Mammary microvascular endothelial cell (primary cell): ENCODE data around the gene LACTBL1. TPM values are rescaled to one million over a fixed set of nuclear protein-coding genes. Genes with fewer than 3 reads are reported as not detected.

Experiments used
- total RNA-seq: library from RNA; depleted of rRNA; stranded (reverse); fragments of >200 nt; gene quantifications from 2 replicates; pipeline ENCODE4 v1.2.3, GENCODE V29; 2015

Gene LACTBL1
- total RNA-seq: not detected in 2 replicates

DNA sequence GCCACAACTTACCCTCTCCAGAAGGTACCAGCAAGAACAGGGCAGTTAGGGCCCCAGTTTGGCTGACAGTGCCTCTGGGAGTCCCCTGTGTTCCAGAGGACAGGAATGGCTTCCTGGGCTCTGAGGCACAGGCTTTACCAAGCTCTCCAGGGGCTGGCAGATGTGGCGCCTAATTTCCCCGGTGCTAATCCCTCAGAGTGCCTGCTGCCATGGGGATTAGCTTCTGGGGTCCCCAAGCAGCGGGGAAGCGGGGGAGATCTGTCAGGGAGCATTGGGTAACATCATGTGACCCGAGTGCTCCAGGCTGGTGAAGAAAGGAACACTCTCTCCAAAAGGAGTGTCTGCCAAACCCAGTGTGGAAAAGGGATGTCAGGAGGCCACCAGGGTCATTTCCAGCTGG lies at the start of gene LACTBL1:
Gene LACTBL1, minus strand, starts transcription at position 107 of the 400 bp plus-strand sequence. CDS start 550 bp downstream, outside the sequence.

GRCh38 chr1:23019094-23019862 lies 46.6 kb upstream of the LACTBL1 start, which contains the start of gene KDM1A:
Gene KDM1A, plus strand, starts transcription at chr1:23019468. Its CDS starts 129 bp downstream, at chr1:23019597.

Other genes with a start within 250 kb of the LACTBL1 start
- gene TEX46, start 43.0 kb upstream of the LACTBL1 start, total RNA-seq: not detected in 2 replicates
- 82.4 and 86.8 TPM in 2 replicates for gene KDM1A, start 46.6 kb upstream of the LACTBL1 start, total RNA-seq
- 49.2 and 53.4 TPM in 2 replicates for gene LUZP1, start 196.0 kb upstream of the LACTBL1 start, total RNA-seq
- 1.4 TPM in 2 replicates for gene HTR1D, start 244.6 kb upstream of the LACTBL1 start, total RNA-seq